ENCODE data around the gene DIO2. TPM values are rescaled to one million over a fixed set of nuclear protein-coding genes. Genes with fewer than 3 reads are reported as not detected.

DIO2 gene
- total RNA-seq, result 1.0 TPM
- long read RNA-seq, result 0 reads

- DNase-seq (peak; percentile 62), ATAC-seq (peak; percentile 57)
- H3K9me3 ChIP-seq, result no peaks in the 10 kb centered on the region
- no peak within 1 kb of the TSS for H3K27ac ChIP-seq
- H3K4me1 ChIP-seq, result no peaks in the 10 kb centered on the region
- no peaks in the 10 kb centered on the region for H3K27me3 ChIP-seq
- intact Hi-C loops (cut with DNase I), result no loop called here
- H3K4me3 ChIP-seq, result no peak within 1 kb of the TSS
- no peaks in the 10 kb centered on the region for H3K36me3 ChIP-seq
- no peak for TF ChIP-seq CTCF (IDR thresholded peaks at IDR 0.05)
Measured at GRCh38 chr14:80211153-80212022, at the start of gene DIO2. Gene DIO2 (minus strand): TSS chr14:80211504. CDS start chr14:80211472, 32 bp downstream.

GRCh38 chr14:80260645-80261044 is 49.3 kb upstream of the DIO2 start:
- DNase-seq, result no peak
- no peaks in the 10 kb centered on the region for H3K36me3 ChIP-seq
- H3K27ac ChIP-seq, result no peak overlapping the region
- TF ChIP-seq CTCF (IDR thresholded peaks at IDR 0.05), result no peak
- no peaks in the 10 kb centered on the region for H3K4me1 ChIP-seq
- ATAC-seq, result no peak
- intact Hi-C loops (cut with DNase I), result no loop called here
- H3K4me3 ChIP-seq, result no peak overlapping the region
- H3K27me3 ChIP-seq, result no peaks in the 10 kb centered on the region
- no peaks in the 10 kb centered on the region for H3K9me3 ChIP-seq

- no peaks in the 10 kb centered on the region for H3K9me3 ChIP-seq
- no peaks in the 10 kb centered on the region for H3K36me3 ChIP-seq
- ATAC-seq (no peak), DNase-seq (no peak)
- H3K27me3 ChIP-seq, result no peaks in the 10 kb centered on the region
- H3K4me3 ChIP-seq, result no peak overlapping the region
- H3K4me1 ChIP-seq, result no peaks in the 10 kb centered on the region
- intact Hi-C loops (cut with DNase I), result no loop called here
- no peak for TF ChIP-seq CTCF (IDR thresholded peaks at IDR 0.05)
- no peak overlapping the region for H3K27ac ChIP-seq
Measured at GRCh38 chr14:80239631-80240030, 28.3 kb upstream of the DIO2 start.

GRCh38 chr14:80237143-80237542 is 25.8 kb upstream of the DIO2 start:
- intact Hi-C loops (cut with DNase I), result no loop called here
- no peaks in the 10 kb centered on the region for H3K27me3 ChIP-seq
- DNase-seq (no peak), ATAC-seq (no peak)
- no peaks in the 10 kb centered on the region for H3K36me3 ChIP-seq
- H3K4me3 ChIP-seq, result no peak overlapping the region
- H3K4me1 ChIP-seq, result no peaks in the 10 kb centered on the region
- no peak overlapping the region for H3K27ac ChIP-seq
- no peak for TF ChIP-seq CTCF (IDR thresholded peaks at IDR 0.05)
- H3K9me3 ChIP-seq, result no peaks in the 10 kb centered on the region

- Histone ChIP-seq H3K27ac (no peak overlapping the region), H3K4me1 (no peaks in the 10 kb centered on the region), H3K9me3 (no peaks in the 10 kb centered on the region), H3K36me3 (no peaks in the 10 kb centered on the region), H3K27me3 (no peaks in the 10 kb centered on the region), H3K4me3 (no peak overlapping the region)
- intact Hi-C loops (cut with DNase I), result no loop called here
- DNase-seq, result no peak
- no peak for ATAC-seq
- no peak for TF ChIP-seq CTCF (IDR thresholded peaks at IDR 0.05)
Measured at GRCh38 chr14:80233470-80234089, 22.3 kb upstream of the DIO2 start.

Data from upper lobe of right lung (tissue), 1 donor.